ENCODE results near the gene PRICKLE2.

The PRICKLE2 gene

GRCh38 chr3:64108784-64109317 is 116.4 kb downstream of the PRICKLE2 start:
- TF ChIP-seq ZFX (IDR thresholded peaks at IDR 0.05; ENCODE audit: borderline replicate concordance) (no peak), CTCF (IDR thresholded peaks at IDR 0.05) (no peak)
- no peak overlapping the region for H3K27ac ChIP-seq

DNA sequence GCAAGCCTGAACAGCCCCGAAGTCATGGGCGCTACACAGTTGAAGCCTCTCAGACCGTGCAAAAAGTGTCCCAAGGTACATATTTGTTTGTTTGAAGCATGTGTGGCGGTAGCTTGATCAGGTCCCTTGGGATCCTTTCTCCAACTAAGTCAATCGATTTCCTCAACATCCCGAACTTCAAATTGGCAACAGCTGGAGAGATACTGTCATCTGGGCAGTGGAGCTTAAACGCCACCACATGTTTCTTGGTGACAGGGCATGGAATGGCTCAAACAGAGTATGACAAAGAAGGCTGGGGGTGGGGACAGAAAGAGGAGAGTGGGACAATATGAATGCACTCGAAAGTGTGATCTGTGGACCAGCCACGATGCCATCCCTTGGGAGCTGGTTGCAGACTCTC is 117.0 kb downstream of the PRICKLE2 start:
- TF ChIP-seq ZFX (IDR thresholded peaks at IDR 0.05; ENCODE audit: borderline replicate concordance) (no peak), CTCF (IDR thresholded peaks at IDR 0.05) (no peak)
- H3K27ac ChIP-seq, result no peak overlapping the region

DNA sequence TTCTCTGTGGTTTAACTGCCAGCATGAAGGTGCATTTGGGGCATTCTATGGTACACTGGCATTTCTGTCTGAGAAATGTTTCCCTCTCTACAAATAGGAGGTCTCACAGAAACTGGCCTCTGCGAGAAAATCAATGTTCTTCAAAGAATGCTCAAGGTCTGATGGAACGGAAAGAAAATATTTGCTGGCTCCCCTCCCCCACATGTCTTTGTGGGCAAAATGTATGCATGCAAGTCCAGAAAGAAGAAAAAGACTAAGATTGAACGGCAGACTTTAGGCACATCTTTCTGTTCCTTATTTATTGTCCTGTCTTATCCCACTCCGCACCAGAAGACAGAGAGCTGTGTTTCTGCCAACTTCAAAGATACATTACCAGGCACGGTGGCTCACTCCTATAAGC is 118.1 kb downstream of the PRICKLE2 start:
- H3K27ac ChIP-seq, result no peak overlapping the region
- TF ChIP-seq CTCF (IDR thresholded peaks at IDR 0.05) (no peak), ZFX (IDR thresholded peaks at IDR 0.05; ENCODE audit: borderline replicate concordance) (no peak)

DNA sequence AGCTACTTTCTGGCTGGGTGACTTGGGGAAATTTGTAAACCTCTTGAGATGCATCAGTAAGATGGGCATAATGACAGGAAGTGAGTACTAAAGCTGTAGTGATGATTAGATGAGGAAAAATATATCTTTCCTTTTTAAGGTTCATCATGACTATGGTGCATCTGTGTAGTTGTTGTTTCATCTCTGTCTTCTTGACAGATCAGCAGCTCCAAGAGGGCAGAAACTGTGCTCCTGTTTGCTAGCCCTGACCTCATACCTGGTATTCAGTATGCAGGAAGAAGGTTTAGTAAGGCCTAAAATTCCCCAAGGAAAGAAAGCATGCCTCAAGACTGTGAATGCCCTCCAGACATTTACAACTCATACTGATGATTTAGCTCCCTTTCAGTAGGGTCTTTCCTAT is 119.5 kb downstream of the PRICKLE2 start:
- H3K27ac ChIP-seq, result no peak overlapping the region
- no peak for TF ChIP-seq CTCF (IDR thresholded peaks at IDR 0.05)
- no peak for TF ChIP-seq ZFX (IDR thresholded peaks at IDR 0.05; ENCODE audit: borderline replicate concordance)

DNA sequence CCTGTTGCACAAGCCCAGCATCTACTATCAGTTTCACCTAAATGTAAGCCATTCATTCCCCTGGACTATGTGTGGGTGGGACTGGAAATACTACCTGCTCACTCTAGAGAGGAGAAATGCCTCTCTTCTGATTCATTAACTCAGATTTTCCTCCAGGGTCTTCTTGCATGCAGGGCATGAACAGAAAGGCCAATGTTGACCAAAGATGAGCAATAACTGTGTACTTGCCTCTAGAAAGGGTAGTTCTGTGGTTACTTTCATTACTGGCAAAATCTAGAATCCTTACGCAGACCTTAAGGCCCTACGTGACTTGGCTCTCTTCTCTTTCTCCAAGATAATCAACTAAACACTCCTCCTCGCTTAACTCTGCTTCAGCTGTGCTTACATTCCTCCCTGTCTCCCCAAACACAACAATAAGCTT is 120.6 kb downstream of the PRICKLE2 start:
- TF ChIP-seq CTCF (IDR thresholded peaks at IDR 0.05), result no peak
- no peak for TF ChIP-seq ZFX (IDR thresholded peaks at IDR 0.05; ENCODE audit: borderline replicate concordance)
- no peak overlapping the region for H3K27ac ChIP-seq

GRCh38 chr3:64104006-64104405 is 121.3 kb downstream of the PRICKLE2 start:
- H3K27ac ChIP-seq, result no peak overlapping the region

DNA sequence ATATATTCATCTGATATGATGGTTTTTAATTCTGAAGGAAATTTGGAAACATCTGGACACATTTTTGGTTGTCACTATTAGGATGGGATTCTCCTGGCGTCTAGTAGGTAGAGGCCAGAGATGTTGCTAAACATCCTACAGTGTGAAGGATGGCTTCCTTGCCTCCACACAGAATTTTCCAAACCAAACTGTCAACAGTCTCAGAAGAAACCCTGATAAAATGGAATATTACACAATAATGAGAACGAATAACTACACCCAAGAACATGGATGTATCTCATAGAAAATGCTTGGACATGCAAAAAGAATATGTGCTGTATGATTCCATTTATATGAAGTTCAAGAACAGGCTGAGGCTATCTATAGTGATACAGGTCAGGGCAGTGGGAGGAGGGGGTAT is 122.1 kb downstream of the PRICKLE2 start:
- TF ChIP-seq CTCF (IDR thresholded peaks at IDR 0.05), result no peak
- TF ChIP-seq ZFX (IDR thresholded peaks at IDR 0.05; ENCODE audit: borderline replicate concordance), result no peak
- no peak overlapping the region for H3K27ac ChIP-seq

More at GRCh38 chr3:64104006-64104405, 121.3 kb downstream of the PRICKLE2 start:
- TF ChIP-seq CTCF (IDR thresholded peaks at IDR 0.05), result no peak
- TF ChIP-seq ZFX (IDR thresholded peaks at IDR 0.05; ENCODE audit: borderline replicate concordance), result no peak
